Measurements from ENCODE around the gene ACVR1C. TPM values are rescaled to one million over a fixed set of nuclear protein-coding genes. Genes with fewer than 3 reads are reported as not detected.

The ACVR1C gene
- total and polyA plus RNA-seq, 2 of the 4 experiments (the other 2 are of a cell fraction) = 0.07 to 0.18 TPM

- Histone ChIP-seq H2BK15ac (ENCODE audit: low read depth, low read length) (no peak overlapping the region), H3K9me1 (ENCODE audit: insufficient read depth, low read length) (no peaks in the 10 kb centered on the region), H3K56ac (ENCODE audit: extremely low read depth, insufficient read depth, low read length) (no peak overlapping the region), H4K5ac (ENCODE audit: low read depth, low read length) (no peak overlapping the region), H3K9me3 (ENCODE audit: control insufficient read depth, insufficient read depth, low read length) (no peaks in the 10 kb centered on the region), H4K20me1 (ENCODE audit: insufficient read depth, low read length) (no peaks in the 10 kb centered on the region), H3K23ac (ENCODE audit: low read depth, low read length) (no peak overlapping the region), H3K9ac (ENCODE audit: low read depth, low read length) (no peak overlapping the region), H3K4ac (ENCODE audit: low read depth, low read length) (no peak overlapping the region), H3K36me3 (ENCODE audit: control insufficient read depth, insufficient read depth, low read length) (no peaks in the 10 kb centered on the region), H2AK5ac (ENCODE audit: low read depth, low read length) (no peak overlapping the region), H3K4me3 (ENCODE audit: insufficient read depth, low read depth, low read length) (no peak overlapping the region), H3K4me1 (ENCODE audit: control insufficient read depth, insufficient read depth, low read length) (no peaks in the 10 kb centered on the region), H3K14ac (replicated peaks; ENCODE audit: low read depth, low read length) (no peak overlapping the region), H3K18ac (ENCODE audit: low read depth, low read length) (no peak overlapping the region), H3K27me3 (ENCODE audit: control insufficient read depth, insufficient read depth, low read length) (no peaks in the 10 kb centered on the region), H3K4me2 (ENCODE audit: low read depth, low read length) (no peak overlapping the region), H2BK20ac (ENCODE audit: low read depth, low read length) (no peak overlapping the region), H4K91ac (ENCODE audit: insufficient read depth, low read depth, low read length) (no peak overlapping the region), H2AK9ac (replicated peaks; ENCODE audit: low read depth, low read length, poor library complexity) (no peak overlapping the region), H2BK5ac (ENCODE audit: low read depth, low read length, poor library complexity, severe bottlenecking) (no peak overlapping the region), H4K8ac (ENCODE audit: low read depth in 2 of 2, low read length in 2 of 2) (no peak overlapping the region), H3K79me1 (ENCODE audit: low read depth in 1 of 2, low read length in 2 of 2) (no peaks in the 10 kb centered on the region), H3K27ac (ENCODE audit: insufficient read depth, low read length) (no peak overlapping the region), H2BK120ac (ENCODE audit: low read depth, low read length) (no peak overlapping the region), H2AFZ (replicated peaks; ENCODE audit: low read length, poor library complexity) (no peak overlapping the region)
- TF ChIP-seq RAD21 (IDR thresholded peaks at IDR 0.05; ENCODE audit: low read length) (no peak), BHLHE40 (IDR thresholded peaks at IDR 0.05; ENCODE audit: low read depth, low read length) (no peak), FOS (IDR thresholded peaks at IDR 0.05; ENCODE audit: low read depth, low read length) (no peak), MAFK (IDR thresholded peaks at IDR 0.05; ENCODE audit: low read depth, low read length) (no peak), RFX5 (IDR thresholded peaks at IDR 0.05; ENCODE audit: low read depth, low read length) (no peak), CTCF (conservative IDR thresholded peaks at IDR 0.05; ENCODE audit: low read depth, low read length) (no peak), CEBPB (IDR thresholded peaks at IDR 0.05; ENCODE audit: low read depth, low read length) (no peak), NFE2L2 (IDR thresholded peaks at IDR 0.05; ENCODE audit: low read depth, low read length) (no peak), ELK1 (IDR thresholded peaks at IDR 0.05; ENCODE audit: borderline replicate concordance, low read depth, low read length) (no peak), RCOR1 (IDR thresholded peaks at IDR 0.05; ENCODE audit: insufficient replicate concordance, low read length) (no peak), MXI1 (IDR thresholded peaks at IDR 0.05; ENCODE audit: borderline replicate concordance, low read depth, low read length) (no peak), CHD1 (IDR thresholded peaks at IDR 0.05; ENCODE audit: low read depth, low read length) (no peak), MAZ (IDR thresholded peaks at IDR 0.05; ENCODE audit: borderline replicate concordance, low read depth, low read length) (no peak), POLR2A (IDR thresholded peaks at IDR 0.05; ENCODE audit: low read depth, low read length) (no peak), USF2 (IDR thresholded peaks at IDR 0.05; ENCODE audit: low read depth, low read length) (no peak), SMC3 (IDR thresholded peaks at IDR 0.05; ENCODE audit: low read depth, low read length) (no peak)
- DNase-seq = no peak
- intact Hi-C loops (cut with micrococcal nuclease) (no loop called here), dilution Hi-C loops (cut with HindIII; ENCODE audit: low sequenced_read_pairs, unreplicated experiment) (no loop called here), in situ Hi-C loops (cut with MboI; ENCODE audit: low sequenced_read_pairs) (no loop called here)
- no TSS peak for BruUV-seq (replicated peaks)
- CTCF ChIA-PET = interaction anchor here (0.5 kb wide), 1 partner anchor 467 kb away, joined by 5 read pairs; no protein-coding TSS in a partner anchor
- ATAC-seq (ENCODE audit: low read depth) = no peak
- WGBS, 2 experiments (ENCODE audit: extremely low coverage in 2 of 2, insufficient read length in 1 of 2) = no CpG with 5 or more reads among the region's 1 CpG
- POLR2A ChIA-PET (ENCODE audit: unreplicated experiment) = no interaction called here
These were observed 70.9 kb downstream of the ACVR1C start for GRCh38 chr2:157557770-157558169.

Data from IMR-90 (cell line).